NCI-H345 treated with DMSO at 0.1 percent for 48 hours (cell line): Measurements from ENCODE around the gene ADPRS.

Experiments used
- DNase-seq: peaks from one replicate; lab custom pipeline; 2025; ENCODE audit not compliant: unreplicated experiment; lab: John Stamatoyannopoulos, UW

Gene ADPRS

GRCh38 chr1:36088577-36089392 is at the start of gene ADPRS:
TSS of gene ADPRS (plus strand) at chr1:36088892. CDS start at chr1:36088905, 13 bp downstream.
- peak; percentile 78 for DNase-seq

- DNase-seq = no peak
These were observed 48.5 kb upstream of the ADPRS start for GRCh38 chr1:36040238-36040637.

- DNase-seq = no peak
These were observed 36.9 kb upstream of the ADPRS start for GRCh38 chr1:36051821-36052220.

- DNase-seq = no peak
These were observed 34.7 kb upstream of the ADPRS start for GRCh38 chr1:36053978-36054377.

GRCh38 chr1:36055706-36056105 is 33.0 kb upstream of the ADPRS start:
- no peak for DNase-seq

GRCh38 chr1:36062315-36062714 is 26.4 kb upstream of the ADPRS start:
- no peak for DNase-seq

GRCh38 chr1:36067871-36068270 is 20.8 kb upstream of the ADPRS start:
- DNase-seq = no peak

GRCh38 chr1:36068866-36069265 is 19.8 kb upstream of the ADPRS start:
- no peak for DNase-seq

- DNase-seq = no peak
These were observed 18.3 kb upstream of the ADPRS start for GRCh38 chr1:36070349-36070748.

GRCh38 chr1:36076979-36077573 is 11.6 kb upstream of the ADPRS start:
- DNase-seq = no peak

- DNase-seq = no peak
These were observed 8.5 kb upstream of the ADPRS start for GRCh38 chr1:36080236-36080635.

- no peak for DNase-seq
These were observed 7.9 kb upstream of the ADPRS start for GRCh38 chr1:36080801-36081200.

GRCh38 chr1:36081926-36082485 is 6.7 kb upstream of the ADPRS start:
- DNase-seq = no peak

- no peak for DNase-seq
These were observed 5.5 kb upstream of the ADPRS start for GRCh38 chr1:36083219-36083618.

- DNase-seq = peak; percentile 70
These were observed 4.8 kb upstream of the ADPRS start, which contains the start of gene TEKT2 for GRCh38 chr1:36083635-36084496. TSS of gene TEKT2 (plus strand) at chr1:36084094. CDS start at chr1:36084922, 828 bp downstream.

GRCh38 chr1:36084497-36085115 is 4.1 kb upstream of the ADPRS start:
- no peak for DNase-seq

- no peak for DNase-seq
These were observed 3.6 kb upstream of the ADPRS start for GRCh38 chr1:36085126-36085525.

- DNase-seq = no peak
These were observed 2.8 kb upstream of the ADPRS start for GRCh38 chr1:36085686-36086526.

GRCh38 chr1:36086529-36087232 is 2.0 kb upstream of the ADPRS start:
- DNase-seq = no peak
